Choroid plexus epithelial cell (primary cell): Measurements from ENCODE around the gene ARTN.

Experiments used
- DNase-seq: peaks from one replicate; pipeline ENCODE4 v3.0.0-alpha.2; 2010; ENCODE audit warnings: low read depth
- H3K4me3 ChIP-seq: 2 replicates; pipeline ENCODE4 v1.5.1; 2011; ENCODE audit warnings: low read depth, mild to moderate bottlenecking, control low read depth, low read length, moderate library complexity
- CTCF ChIP-seq: conservative IDR thresholded peaks from 2 replicates; pipeline ENCODE4 v1.5.1; 2011; ENCODE audit warnings: low read depth, mild to moderate bottlenecking, control low read depth, inconsistent platforms, low read length, moderate library complexity

The ARTN gene

GRCh38 chr1:43956234-43956633 lies 22.6 kb downstream of the ARTN start:
- DNase-seq: no peak
- H3K4me3 ChIP-seq: no peak overlapping the region
- no peak for TF ChIP-seq CTCF

- no peak for TF ChIP-seq CTCF
- H3K4me3 ChIP-seq: no peak overlapping the region
- DNase-seq: no peak
Measured at GRCh38 chr1:43957407-43958040, 23.9 kb downstream of the ARTN start.

- no peak for DNase-seq
- no peak overlapping the region for H3K4me3 ChIP-seq
- TF ChIP-seq CTCF: no peak
Measured at GRCh38 chr1:43958351-43959255, 25.0 kb downstream of the ARTN start.

GRCh38 chr1:43960798-43961197 lies 27.2 kb downstream of the ARTN start:
- H3K4me3 ChIP-seq: no peak overlapping the region
- TF ChIP-seq CTCF: no peak
- no peak for DNase-seq

- H3K4me3 ChIP-seq: no peak overlapping the region
- no peak for DNase-seq
- no peak for TF ChIP-seq CTCF
Measured at GRCh38 chr1:43961692-43962091, 28.1 kb downstream of the ARTN start.

GRCh38 chr1:43962324-43962723 lies 28.7 kb downstream of the ARTN start:
- no peak for TF ChIP-seq CTCF
- no peak for DNase-seq
- H3K4me3 ChIP-seq: no peak overlapping the region
